ENCODE measurements around the gene BICC1.

GRCh38 chr10:58836991-58837575, 324.4 kb downstream of the BICC1 start:
- TF ChIP-seq, protein P1, sequence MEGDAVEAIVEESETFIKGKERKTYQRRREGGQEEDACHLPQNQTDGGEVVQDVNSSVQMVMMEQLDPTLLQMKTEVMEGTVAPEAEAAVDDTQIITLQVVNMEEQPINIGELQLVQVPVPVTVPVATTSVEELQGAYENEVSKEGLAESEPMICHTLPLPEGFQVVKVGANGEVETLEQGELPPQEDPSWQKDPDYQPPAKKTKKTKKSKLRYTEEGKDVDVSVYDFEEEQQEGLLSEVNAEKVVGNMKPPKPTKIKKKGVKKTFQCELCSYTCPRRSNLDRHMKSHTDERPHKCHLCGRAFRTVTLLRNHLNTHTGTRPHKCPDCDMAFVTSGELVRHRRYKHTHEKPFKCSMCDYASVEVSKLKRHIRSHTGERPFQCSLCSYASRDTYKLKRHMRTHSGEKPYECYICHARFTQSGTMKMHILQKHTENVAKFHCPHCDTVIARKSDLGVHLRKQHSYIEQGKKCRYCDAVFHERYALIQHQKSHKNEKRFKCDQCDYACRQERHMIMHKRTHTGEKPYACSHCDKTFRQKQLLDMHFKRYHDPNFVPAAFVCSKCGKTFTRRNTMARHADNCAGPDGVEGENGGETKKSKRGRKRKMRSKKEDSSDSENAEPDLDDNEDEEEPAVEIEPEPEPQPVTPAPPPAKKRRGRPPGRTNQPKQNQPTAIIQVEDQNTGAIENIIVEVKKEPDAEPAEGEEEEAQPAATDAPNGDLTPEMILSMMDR (IDR thresholded peaks at IDR 0.05), result no peak
- no peak for TF ChIP-seq EZH2 (IDR thresholded peaks at IDR 0.05; ENCODE audit: borderline replicate concordance, insufficient read depth, low read depth, low read length, poor library complexity, severe bottlenecking)

Data from B cell (primary cell).